Esophagus muscularis mucosa (tissue), 3 donors: Measurements from ENCODE around the gene TBC1D5.

Experiments used
- POLR2A ChIP-seq: fragments of 450-650 bp; IDR thresholded peaks from one replicate; pipeline ENCODE4 v1.6.1; 2017; ENCODE audit warnings: antibody characterized with exemption, moderate library complexity, mild to moderate bottlenecking, low read depth
- POLR2AphosphoS5 ChIP-seq, 2 donors: sonication (generic); formaldehyde crosslinking; IDR thresholded peaks; one replicate each; pipeline ENCODE4 v1.6.1; 2017; ENCODE audit warnings: antibody characterized with exemption in 2 of 2
- TF ChIP-seq, protein P1 (sequence below), 3 experiments: fragments of 200-600 bp in 2 of 3; fragments of 450-650 bp in 1 of 3; sonication (generic) in 2 of 3; IDR thresholded peaks; one replicate each; pipeline ENCODE4 v1.5.1; 2017 to 2019; ENCODE audit warnings: antibody characterized with exemption in 3 of 3, mild to moderate bottlenecking in 2 of 3, moderate library complexity in 1 of 3

DNA sequence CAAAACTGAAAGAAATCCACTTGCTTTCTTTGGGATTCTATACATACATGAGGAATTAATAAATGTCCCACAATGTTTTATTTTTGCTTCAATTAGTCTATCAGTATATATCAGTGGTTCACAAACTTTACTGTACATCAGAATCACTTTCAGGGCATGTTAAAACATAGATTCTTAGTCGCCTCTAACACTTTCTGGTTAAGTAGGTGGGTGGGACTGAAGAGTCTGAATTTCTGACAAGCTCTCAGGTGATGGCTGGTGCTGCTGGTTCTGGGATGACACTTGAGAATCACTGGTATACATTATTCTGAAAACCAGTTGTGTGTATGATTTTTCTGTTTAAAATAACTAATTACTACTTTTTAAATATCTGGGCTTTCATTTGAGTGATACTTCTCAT lies 393.3 kb downstream of the TBC1D5 start:
- TF ChIP-seq, protein P1, sequence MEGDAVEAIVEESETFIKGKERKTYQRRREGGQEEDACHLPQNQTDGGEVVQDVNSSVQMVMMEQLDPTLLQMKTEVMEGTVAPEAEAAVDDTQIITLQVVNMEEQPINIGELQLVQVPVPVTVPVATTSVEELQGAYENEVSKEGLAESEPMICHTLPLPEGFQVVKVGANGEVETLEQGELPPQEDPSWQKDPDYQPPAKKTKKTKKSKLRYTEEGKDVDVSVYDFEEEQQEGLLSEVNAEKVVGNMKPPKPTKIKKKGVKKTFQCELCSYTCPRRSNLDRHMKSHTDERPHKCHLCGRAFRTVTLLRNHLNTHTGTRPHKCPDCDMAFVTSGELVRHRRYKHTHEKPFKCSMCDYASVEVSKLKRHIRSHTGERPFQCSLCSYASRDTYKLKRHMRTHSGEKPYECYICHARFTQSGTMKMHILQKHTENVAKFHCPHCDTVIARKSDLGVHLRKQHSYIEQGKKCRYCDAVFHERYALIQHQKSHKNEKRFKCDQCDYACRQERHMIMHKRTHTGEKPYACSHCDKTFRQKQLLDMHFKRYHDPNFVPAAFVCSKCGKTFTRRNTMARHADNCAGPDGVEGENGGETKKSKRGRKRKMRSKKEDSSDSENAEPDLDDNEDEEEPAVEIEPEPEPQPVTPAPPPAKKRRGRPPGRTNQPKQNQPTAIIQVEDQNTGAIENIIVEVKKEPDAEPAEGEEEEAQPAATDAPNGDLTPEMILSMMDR (IDR thresholded peaks at IDR 0.05) = no peak
- TF ChIP-seq POLR2AphosphoS5 (IDR thresholded peaks at IDR 0.05) (no peak), POLR2A (no peak)
